Femur (tissue), 1 donor: Measurements from ENCODE around the gene SLC2A10.
"Not testable (repeated sequence)": the region's sequence is repeated elsewhere in the genome, so short reads cannot be mapped to it uniquely, and the experiment has no call there.

Experiments used
- DNase-seq: peaks from one replicate; pipeline ENCODE4 v3.0.0-alpha.2; 2017

Gene SLC2A10

GRCh38 chr20:46709459-46710152 lies at the start of gene SLC2A10:
Gene SLC2A10, plus strand, starts transcription at chr20:46709649. Its CDS starts 88 bp downstream, at chr20:46709737.
- peak; percentile 86 for DNase-seq

GRCh38 chr20:46660487-46660886 lies 49.0 kb upstream of the SLC2A10 start:
- DNase-seq = no peak

DNA sequence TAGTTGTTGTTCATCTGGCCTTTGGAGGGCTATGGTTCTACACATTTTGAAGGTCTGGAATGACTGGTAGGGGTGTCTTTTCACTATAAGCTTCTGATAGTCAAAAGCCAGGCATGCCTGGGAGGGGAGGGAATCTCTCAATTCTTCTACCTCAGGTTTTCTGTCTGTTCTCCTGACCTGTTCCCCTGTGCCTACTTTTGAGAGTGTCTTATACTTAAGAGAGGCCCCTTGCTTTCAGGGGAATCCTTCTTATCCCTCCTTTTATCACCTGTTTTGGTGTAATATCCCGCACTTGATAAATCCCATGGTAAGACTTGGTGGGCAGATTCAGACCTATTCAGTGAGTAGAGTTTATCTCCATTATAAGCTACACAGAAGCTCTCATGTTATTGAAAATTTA lies 47.8 kb upstream of the SLC2A10 start:
- no peak for DNase-seq

DNA sequence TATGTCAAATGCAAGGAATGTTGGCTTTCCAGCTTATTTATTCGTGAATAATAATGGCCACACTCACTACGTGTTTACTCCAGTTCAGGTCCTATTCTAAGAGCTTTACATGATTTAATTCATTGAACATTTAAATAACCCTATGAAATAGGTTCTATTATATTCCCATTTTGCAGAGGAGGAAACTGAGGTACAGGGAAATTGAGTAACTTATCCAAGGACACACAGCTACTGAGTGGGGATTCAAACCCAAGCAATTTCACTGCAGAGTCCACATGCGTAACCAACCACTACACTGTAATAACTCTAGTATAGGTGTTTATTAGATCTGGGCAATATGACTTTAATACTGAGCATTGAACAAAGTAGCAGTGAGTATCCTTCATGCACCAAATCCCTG lies 45.9 kb upstream of the SLC2A10 start:
- DNase-seq = no peak

GRCh38 chr20:46665602-46666001 lies 43.8 kb upstream of the SLC2A10 start:
- no peak for DNase-seq

DNA sequence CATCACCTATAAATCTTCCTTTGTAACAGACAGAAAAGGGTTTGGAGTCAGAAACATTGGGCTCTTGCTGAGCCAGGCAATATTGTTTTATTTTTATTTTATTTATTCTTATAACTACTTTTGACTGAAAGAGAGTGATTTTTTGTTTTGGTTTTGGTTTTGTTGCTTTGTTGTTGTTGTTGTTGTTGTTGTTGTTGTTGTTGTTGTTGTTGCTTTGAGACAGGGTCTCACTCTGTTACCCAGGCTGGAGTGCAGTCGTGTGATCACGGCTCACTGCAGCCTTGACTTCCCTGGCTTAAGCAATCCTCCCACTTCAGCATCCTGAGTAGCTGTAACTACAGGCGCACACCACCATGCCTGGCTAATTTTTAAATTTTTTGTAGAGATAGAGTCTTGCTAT lies 43.1 kb upstream of the SLC2A10 start:
- no peak for DNase-seq

DNA sequence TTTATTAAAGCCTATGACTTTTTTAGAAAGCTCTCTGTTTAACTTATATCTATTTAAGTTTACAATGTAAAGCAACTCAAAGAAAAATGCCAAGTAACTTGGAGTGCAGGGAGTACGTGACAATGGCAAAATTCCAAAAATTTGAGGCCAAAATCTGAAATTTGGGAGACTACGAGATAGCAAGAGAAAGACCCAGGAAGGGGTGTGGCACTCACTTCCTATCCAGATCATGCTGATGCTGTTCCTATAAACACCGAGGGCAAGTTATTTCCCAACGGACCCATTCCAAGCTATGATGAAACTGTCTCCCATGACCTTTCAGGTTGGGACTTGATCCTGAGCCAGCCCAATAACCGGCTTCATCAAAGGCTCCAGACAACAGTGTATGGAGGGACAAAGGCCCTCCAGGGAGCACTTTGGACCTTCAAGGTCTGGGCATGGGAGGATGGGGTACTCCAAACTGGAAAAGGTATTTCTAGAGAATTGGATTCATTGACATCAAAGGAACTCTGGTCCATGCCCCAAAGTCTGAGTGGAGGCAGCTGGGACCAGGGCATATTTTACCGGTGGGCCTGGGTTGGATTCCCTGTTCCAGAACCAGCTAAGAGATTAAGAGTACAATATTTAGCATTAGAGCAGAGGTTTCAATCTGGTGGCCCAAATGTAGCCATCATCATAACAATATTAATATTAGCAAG lies 42.5 kb upstream of the SLC2A10 start:
- no peak for DNase-seq

DNA sequence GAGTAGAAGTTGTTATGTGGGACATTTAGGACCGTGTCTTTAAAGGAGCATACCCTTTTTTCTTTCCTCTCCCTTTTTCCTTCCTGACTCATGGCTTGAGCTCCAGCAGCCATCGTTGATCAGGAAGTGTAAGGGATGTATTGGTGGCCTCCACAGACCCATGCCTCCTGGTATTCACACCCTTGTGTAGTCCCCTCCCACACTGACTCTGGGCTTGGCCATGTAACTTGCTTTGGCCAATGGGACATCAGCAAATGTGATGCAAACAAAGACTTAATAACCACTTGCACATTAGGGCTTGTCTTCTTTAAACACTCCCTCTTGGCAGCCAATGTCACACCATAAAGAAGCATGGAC lies 39.2 kb upstream of the SLC2A10 start:
- DNase-seq = no peak

DNA sequence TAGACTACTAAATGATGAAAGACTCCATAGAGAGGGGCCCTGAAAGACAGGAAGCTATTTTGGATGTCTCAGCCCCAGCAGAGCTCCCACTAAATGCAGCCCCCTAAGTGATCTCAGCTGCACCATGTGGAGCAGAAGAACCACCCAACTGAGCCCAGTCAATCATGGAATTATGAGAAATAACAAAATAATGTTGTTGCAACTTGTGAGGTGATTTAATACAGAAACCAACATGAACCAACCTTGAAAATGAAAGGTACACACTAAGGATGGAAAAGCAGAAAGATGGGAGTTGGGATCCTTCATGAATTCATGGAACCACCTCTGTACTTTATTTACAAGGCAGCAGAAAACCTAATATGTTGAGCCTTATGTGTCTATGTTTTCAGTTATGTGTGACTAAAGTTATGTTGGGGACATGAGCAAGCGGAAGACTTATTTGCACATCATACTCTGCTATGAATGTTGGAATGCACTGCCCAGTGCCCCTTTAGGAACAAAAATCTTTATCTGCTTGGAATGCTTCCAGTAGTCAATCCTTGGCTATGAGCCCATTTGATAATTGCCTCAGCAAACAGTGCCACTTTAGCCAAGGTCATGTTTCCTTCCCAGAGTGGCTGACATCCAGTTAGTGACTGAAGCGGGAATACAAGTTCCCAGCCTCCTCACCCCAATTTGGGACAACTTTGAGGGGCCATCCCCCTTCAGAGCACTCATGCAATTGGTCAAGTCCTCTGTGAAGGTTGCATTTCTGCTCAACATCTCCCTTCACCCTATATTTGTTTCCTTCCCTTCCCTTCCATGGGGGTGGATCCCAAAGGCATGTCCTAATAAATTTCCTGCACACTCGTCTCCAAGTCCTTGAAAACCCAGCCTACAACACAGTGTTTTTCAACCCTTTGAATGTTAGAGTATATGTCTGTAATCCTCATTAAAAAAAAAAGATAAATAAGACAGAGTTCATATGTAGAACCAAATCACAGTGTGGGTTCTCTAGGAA lies 38.6 kb upstream of the SLC2A10 start:
- no peak for DNase-seq

DNA sequence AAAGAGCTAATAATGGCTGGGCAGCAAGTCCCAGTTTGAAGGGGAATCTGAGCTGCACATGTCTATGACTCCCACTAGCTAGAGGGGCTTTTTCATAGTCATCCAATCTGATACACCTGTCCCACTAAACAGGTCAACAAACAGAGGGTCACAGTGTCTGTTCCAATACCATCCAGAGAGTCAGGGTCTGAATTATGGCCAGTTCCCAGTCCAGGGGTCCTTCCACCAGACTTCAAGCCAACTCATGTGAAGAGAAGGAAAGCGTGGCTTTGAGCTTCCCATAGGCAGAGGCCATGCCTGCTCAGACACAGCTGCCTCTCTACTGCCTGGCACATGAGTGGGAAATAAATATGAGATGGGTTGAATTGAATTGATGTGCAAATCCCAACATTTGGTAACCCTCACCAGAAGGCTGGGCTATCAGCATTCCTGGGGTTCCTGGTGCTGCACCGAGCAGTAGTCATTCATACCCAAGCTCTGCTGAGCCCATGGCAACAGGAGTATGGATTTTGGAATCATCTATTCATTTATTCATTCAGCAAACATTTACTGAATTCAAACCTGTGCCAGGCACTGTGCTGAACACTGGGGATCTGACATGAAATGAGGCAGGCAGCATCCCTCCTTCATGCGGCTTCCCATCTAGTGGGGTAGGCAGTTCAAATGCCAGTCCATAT lies 37.4 kb upstream of the SLC2A10 start:
- no peak for DNase-seq

DNA sequence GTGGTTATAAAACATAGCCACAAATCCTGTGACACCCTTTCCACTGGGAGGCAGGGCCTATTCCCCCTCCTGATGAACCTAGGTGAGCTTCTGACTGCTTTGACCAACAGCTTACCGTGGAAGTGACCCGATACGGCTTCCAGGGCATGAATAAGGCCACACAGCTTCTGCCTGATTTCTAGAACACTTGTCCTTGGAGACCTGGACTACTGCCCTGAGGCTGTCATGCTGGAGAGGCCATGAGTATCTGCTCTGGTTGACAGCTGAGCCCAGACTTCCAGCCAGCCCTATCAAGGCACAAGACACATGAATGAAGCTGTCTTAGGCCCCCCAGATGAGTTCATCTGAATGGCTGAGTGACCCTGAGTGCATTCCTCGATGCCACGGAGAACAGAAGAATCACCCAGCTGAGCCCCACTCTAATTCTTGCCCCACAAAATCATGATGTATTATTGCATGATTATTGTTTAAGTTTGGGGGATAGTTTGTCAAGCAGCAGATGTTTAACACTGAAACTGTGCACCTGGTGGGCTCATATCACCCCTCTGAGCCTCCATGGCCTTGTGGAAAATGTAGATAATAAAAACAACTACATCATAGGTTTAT lies 36.8 kb upstream of the SLC2A10 start:
- DNase-seq = no peak

- DNase-seq = no peak
Measured at GRCh38 chr20:46673394-46674252, 35.8 kb upstream of the SLC2A10 start.

DNA sequence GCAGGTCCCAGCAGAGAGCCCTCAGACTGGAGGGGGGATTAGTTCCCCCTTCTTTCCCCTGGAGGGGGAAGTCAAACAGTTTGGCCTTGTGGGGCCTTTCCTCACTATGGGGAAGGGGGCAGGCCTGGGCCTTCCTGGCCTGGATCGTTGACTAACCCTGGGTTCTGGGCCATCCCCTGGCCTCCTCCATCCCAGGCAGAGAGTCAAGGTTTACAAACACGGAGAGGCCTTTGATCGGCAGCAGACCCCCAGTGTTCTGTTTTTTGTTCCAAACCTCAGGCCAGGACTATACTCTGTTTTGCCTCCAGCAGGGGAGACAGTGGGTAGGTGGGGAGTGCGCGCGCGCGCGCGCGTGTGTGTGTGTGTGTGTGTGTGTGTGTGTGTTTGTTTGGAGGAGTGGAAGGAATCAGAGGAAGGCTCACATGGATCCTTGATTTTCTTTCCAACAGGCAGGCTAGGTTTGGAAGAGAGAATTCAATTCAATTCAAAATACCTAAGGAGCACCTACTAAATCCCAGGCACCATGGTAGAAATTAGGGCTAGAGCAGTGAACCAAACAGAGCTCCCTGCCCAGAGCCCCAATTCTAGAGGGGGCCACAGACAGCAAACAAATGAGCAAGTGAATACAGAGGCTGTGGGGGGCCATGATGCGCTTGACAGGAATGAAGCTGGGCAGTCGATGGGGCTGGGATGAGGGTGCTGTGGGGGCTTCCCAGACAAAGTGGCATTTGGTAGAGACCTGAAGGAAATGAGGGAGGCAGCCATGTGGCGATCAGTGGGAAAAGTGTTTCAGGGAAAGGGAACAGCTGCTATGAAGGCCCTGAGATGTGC lies 35.0 kb upstream of the SLC2A10 start:
- no peak for DNase-seq

DNA sequence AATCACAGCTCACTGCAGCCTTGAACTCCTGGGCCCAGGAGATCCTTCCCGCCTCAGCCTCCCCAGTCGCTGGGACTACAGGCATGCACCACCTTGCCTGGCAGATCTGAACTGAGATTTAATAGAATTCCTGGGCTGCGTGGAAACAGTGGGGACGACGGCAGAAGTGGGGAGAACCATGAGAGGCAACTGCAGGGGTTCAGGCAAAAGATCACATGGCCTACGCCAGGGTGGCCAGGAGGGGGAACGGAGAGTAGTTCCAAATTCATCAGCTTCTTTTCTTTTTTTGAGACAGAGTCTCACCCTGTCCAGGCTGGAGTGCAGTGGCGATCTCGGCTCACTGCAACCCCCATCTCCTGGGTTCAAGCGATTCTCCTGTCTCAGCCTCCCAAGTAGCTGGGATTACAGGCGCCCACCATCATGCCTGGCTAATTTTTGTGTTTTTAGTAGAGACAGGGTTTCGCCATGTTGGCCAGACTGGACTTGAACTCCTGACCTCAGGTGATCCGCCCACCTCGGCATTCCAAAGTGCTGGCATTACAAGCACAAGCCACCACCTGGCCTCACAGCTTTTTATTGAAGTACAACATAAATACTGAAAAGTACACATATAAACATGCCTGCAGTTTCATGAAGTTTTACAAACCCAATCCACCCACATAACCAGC lies 32.7 kb upstream of the SLC2A10 start:
- not testable (repeated sequence) for DNase-seq

GRCh38 chr20:46677608-46678007 lies 31.8 kb upstream of the SLC2A10 start:
- no peak for DNase-seq

- DNase-seq = no peak
Measured at GRCh38 chr20:46678516-46678915, 30.9 kb upstream of the SLC2A10 start.

- DNase-seq = no peak
Measured at GRCh38 chr20:46680684-46681031, 28.8 kb upstream of the SLC2A10 start.

DNA sequence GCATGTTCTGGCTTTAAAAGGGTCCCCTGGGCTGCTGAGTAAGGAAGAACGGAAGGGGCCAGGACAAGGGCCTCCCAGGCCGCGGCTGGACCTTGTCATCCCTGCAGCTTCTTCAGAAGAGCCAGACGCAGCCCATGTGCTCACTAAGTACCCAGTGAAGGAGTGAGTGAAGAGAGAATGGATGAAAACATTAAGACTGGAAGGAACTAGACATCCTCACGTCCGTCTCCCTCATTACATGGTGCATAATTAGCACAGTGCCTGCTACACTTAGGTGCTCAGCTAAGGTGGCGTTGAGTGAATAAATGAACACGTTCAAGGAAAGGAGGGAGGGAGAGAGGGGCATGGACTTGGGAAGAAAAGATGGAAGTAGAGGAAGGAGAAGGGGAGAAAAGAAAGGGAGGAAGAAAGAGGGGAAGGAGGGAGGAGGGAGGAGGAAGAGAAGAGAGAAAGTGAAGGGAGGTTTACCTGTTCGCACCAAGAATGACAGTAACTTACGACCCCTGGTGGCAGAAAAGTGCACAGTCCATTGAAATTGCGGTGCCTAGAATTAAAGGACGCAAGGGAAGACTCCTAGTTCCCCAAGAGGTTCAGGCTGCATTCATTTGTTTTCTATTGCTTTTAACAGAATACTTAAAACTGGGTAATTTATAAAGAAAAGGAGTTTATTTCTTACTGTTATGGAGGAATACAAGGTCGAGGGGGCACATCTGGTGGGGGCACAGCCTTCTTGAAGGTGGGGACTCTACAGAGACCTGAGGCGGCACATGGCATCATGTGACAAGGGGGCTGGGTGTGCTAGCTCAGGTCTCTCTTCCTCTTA lies 28.2 kb upstream of the SLC2A10 start:
- DNase-seq = peak; percentile 65
